Smooth muscle cell (in vitro differentiated cells): ENCODE measurements around the gene NFU1. TPM values are rescaled to one million over a fixed set of nuclear protein-coding genes. Genes with fewer than 3 reads are reported as not detected.

Source experiments
- DNase-seq: peaks from one replicate; lab custom pipeline; 2025; ENCODE audit not compliant: unreplicated experiment; lab: John Stamatoyannopoulos, UW
- H2AFZ ChIP-seq: fragments of 200-600 bp; sonication (generic); 2 replicates; pipeline ENCODE4 v1.6.0; 2016; ENCODE audit warnings: antibody characterized with exemption, low read depth, mild to moderate bottlenecking
- H3F3A ChIP-seq: fragments of 200-600 bp; sonication (generic); 2 replicates; pipeline ENCODE4 v1.6.0; 2017; ENCODE audit warnings: antibody characterized with exemption, low read depth
- H3K27ac ChIP-seq: fragments of 200-600 bp; sonication (generic); 2 replicates; pipeline ENCODE4 v1.5.1; 2016; ENCODE audit warnings: low read depth, mild to moderate bottlenecking
- H3K27me3 ChIP-seq: fragments of 200-600 bp; sonication (generic); 2 replicates; pipeline ENCODE4 v1.6.1; 2016; ENCODE audit warnings: low read depth, mild to moderate bottlenecking
- H3K36me3 ChIP-seq: fragments of 200-600 bp; sonication (generic); 2 replicates; pipeline ENCODE4 v1.5.1; 2016; ENCODE audit warnings: low read depth
- H3K4me1 ChIP-seq: fragments of 200-600 bp; sonication (generic); 2 replicates; pipeline ENCODE4 v1.5.1; 2016; ENCODE audit warnings: low read depth
- H3K4me2 ChIP-seq: fragments of 200-600 bp; sonication (generic); 2 replicates; pipeline ENCODE4 v1.6.0; 2016; ENCODE audit warnings: mild to moderate bottlenecking
- H3K4me3 ChIP-seq: fragments of 200-600 bp; sonication (generic); 2 replicates; pipeline ENCODE4 v1.5.1; 2016; ENCODE audit warnings: mild to moderate bottlenecking
- H3K79me2 ChIP-seq: fragments of 200-600 bp; sonication (generic); 2 replicates; pipeline ENCODE4 v1.6.0; 2016; ENCODE audit warnings: low read depth, mild to moderate bottlenecking
- H3K9ac ChIP-seq: fragments of 200-600 bp; sonication (generic); 2 replicates; pipeline ENCODE4 v1.6.0; 2016; ENCODE audit warnings: low read depth
- H3K9me3 ChIP-seq: fragments of 200-600 bp; sonication (generic); replicated peaks from 2 replicates; pipeline ENCODE4 v1.5.1; 2016; ENCODE audit warnings: low read depth
- H4K20me1 ChIP-seq: fragments of 200-600 bp; sonication (generic); 2 replicates; pipeline ENCODE4 v1.6.0; 2016; ENCODE audit warnings: low read depth
- WGBS: methylation state at CpG from one replicate; pipeline ENCODE4 v1.1.7; 2016; ENCODE audit warnings: low lambda C conversion rate; 5-methylcytosine and 5-hydroxymethylcytosine counted together
- polyA plus RNA-seq: library from polyadenylated mRNA; unstranded; fragments of >200 nt; fragmentation: Nextera tagmentation; extraction: Ambion mirVana; gene quantifications from 2 replicates; pipeline ENCODE4 v1.2.1, GENCODE V29; 2016
- total RNA-seq: library from RNA; depleted of rRNA; stranded (reverse); fragments of >200 nt; gene quantifications from 2 replicates; pipeline ENCODE4 v1.2.3, GENCODE V29; 2014
- TF ChIP-seq, protein P1 (sequence below): fragments of 200-600 bp; sonication (generic); IDR thresholded peaks from 2 replicates; pipeline ENCODE4 v1.5.1; 2017; ENCODE audit warnings: borderline replicate concordance, mild to moderate bottlenecking, antibody characterized with exemption; ENCODE audit not compliant: insufficient read depth, poor library complexity, severe bottlenecking

Gene NFU1
- total and polyA plus RNA-seq, 2 experiments from 2014 or later: 43.0 to 62.0 TPM

DNA sequence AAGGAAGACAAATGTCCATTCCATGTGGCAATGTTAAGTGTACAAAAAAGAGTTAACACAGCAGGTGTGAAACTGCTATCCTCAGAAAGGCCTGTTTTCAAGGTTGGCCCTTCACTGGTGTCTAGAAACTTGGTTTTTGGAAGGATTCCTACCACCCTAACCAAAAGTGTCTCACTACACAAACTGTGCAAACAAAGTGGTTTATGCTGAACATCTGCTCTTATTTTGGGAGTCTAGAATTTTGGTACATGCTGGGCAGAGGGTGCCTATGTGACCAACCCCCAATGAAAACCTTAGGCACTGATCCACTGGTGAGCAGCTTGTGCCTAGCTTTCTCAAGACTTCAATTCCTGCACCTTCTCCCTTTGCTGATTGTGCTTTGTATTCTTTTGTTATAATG lies 64.5 kb downstream of the NFU1 start:
- H2AFZ ChIP-seq: no peak overlapping the region
- TF ChIP-seq, protein P1, sequence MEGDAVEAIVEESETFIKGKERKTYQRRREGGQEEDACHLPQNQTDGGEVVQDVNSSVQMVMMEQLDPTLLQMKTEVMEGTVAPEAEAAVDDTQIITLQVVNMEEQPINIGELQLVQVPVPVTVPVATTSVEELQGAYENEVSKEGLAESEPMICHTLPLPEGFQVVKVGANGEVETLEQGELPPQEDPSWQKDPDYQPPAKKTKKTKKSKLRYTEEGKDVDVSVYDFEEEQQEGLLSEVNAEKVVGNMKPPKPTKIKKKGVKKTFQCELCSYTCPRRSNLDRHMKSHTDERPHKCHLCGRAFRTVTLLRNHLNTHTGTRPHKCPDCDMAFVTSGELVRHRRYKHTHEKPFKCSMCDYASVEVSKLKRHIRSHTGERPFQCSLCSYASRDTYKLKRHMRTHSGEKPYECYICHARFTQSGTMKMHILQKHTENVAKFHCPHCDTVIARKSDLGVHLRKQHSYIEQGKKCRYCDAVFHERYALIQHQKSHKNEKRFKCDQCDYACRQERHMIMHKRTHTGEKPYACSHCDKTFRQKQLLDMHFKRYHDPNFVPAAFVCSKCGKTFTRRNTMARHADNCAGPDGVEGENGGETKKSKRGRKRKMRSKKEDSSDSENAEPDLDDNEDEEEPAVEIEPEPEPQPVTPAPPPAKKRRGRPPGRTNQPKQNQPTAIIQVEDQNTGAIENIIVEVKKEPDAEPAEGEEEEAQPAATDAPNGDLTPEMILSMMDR: no peak
- no peaks in the 10 kb centered on the region for H3K9me3 ChIP-seq
- H3K4me3 ChIP-seq: no peak overlapping the region
- peaks cover 19% of the 10 kb centered on the region for H3F3A ChIP-seq
- H3K4me2 ChIP-seq: no peak overlapping the region
- no peak overlapping the region for H3K9ac ChIP-seq
- no peak overlapping the region for H3K27ac ChIP-seq
- H3K36me3 ChIP-seq: peaks cover 31% of the 10 kb centered on the region
- H3K79me2 ChIP-seq: peaks cover 97% of the 10 kb centered on the region
- DNase-seq: no peak
- no peaks in the 10 kb centered on the region for H3K27me3 ChIP-seq
- H4K20me1 ChIP-seq: peaks cover 99% of the 10 kb centered on the region
- H3K4me1 ChIP-seq: no peaks in the 10 kb centered on the region

DNA sequence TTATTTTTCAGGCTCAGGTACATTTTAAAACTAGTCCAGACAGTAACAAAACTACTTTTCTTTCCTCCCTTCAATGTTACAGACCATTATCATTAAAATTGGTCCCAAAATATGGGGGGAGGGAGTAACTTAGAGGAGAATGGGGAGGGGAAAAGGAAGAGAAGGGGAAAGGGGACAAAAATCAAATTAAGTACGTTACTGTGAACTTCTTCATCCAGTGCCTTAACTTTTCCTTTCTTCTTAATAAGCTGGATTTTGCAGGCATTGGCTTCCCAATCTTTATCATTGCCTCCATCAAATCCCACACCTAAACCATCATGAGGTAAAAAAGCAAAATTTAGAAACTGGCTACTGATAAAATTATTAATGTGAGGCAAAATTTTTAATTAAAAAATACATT lies 67.4 kb downstream of the NFU1 start:
- 100% methylated on average over 1 of the region's 1 CpG for WGBS
- TF ChIP-seq, protein P1: no peak
- no peak overlapping the region for H2AFZ ChIP-seq
- no peak overlapping the region for H3K4me2 ChIP-seq
- H3K9me3 ChIP-seq: no peaks in the 10 kb centered on the region
- no peaks in the 10 kb centered on the region for H3K4me1 ChIP-seq
- H3K27ac ChIP-seq: no peak overlapping the region
- no peak overlapping the region for H3K4me3 ChIP-seq
- peaks cover 58% of the 10 kb centered on the region for H3K36me3 ChIP-seq
- H3K27me3 ChIP-seq: no peaks in the 10 kb centered on the region
- peaks cover 99% of the 10 kb centered on the region for H4K20me1 ChIP-seq
- peaks cover 20% of the 10 kb centered on the region for H3F3A ChIP-seq
- no peak overlapping the region for H3K9ac ChIP-seq
- H3K79me2 ChIP-seq: peaks cover 95% of the 10 kb centered on the region
- no peak for DNase-seq

DNA sequence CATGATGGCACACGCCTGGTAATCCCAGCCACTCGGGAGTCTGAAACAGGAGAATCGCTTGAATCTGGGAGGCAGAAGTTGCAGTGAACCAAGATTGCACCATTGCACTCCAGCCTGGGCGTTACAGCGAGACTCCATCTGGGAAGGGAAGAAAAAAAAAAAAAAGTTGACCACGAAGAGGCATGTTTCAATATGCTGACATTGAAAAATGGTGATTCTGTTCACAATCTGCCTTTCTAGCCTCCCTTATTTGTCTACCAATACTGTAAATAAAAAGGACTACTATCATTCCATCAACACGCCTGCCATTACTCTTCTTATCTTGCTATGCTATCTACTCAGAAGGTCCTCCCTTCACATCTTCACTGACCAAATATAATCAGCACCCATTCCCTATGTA lies 68.6 kb downstream of the NFU1 start:
- H4K20me1 ChIP-seq: peaks cover 98% of the 10 kb centered on the region
- peaks cover 63% of the 10 kb centered on the region for H3K36me3 ChIP-seq
- WGBS: 96% methylated on average over 7 of the region's 7 CpGs
- H3K9me3 ChIP-seq: no peaks in the 10 kb centered on the region
- H3K4me2 ChIP-seq: no peak overlapping the region
- no peak overlapping the region for H3K4me3 ChIP-seq
- no peaks in the 10 kb centered on the region for H3K4me1 ChIP-seq
- TF ChIP-seq, protein P1: no peak
- no peaks in the 10 kb centered on the region for H3K27me3 ChIP-seq
- H3F3A ChIP-seq: peaks cover 16% of the 10 kb centered on the region
- no peak overlapping the region for H2AFZ ChIP-seq
- no peak overlapping the region for H3K27ac ChIP-seq
- DNase-seq: no peak
- H3K9ac ChIP-seq: no peak overlapping the region
- H3K79me2 ChIP-seq: peaks cover 94% of the 10 kb centered on the region

DNA sequence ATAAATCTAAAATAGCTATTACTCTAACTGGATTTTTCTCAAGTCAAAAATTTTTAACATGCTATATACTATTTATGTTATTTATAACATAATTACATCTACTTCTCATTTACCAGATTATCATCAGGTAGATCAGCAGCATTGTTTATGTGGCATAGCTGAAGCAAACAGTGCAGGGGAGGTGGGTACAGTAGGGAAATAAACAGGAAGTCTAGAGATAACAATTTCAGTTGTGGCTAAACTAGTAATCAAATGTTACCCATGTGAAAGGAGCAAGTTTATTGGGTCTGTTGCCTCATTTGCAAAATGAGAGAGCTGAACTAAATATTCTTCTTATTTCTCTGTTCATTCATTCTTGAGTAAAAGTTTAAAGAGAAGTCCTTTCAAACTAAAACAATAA lies 77.9 kb downstream of the NFU1 start:
- H3K4me1 ChIP-seq: no peaks in the 10 kb centered on the region
- no peak overlapping the region for H3K9ac ChIP-seq
- H3K27me3 ChIP-seq: no peaks in the 10 kb centered on the region
- H3K4me2 ChIP-seq: no peak overlapping the region
- H3K27ac ChIP-seq: peak overlapping the region; percentile 19
- no peak overlapping the region for H2AFZ ChIP-seq
- peaks cover 73% of the 10 kb centered on the region for H3K79me2 ChIP-seq
- H3F3A ChIP-seq: peaks cover 10% of the 10 kb centered on the region
- H3K9me3 ChIP-seq: no peaks in the 10 kb centered on the region
- no peak overlapping the region for H3K4me3 ChIP-seq
- TF ChIP-seq, protein P1: no peak
- no peak for DNase-seq
- peaks cover 89% of the 10 kb centered on the region for H4K20me1 ChIP-seq
- peaks cover 53% of the 10 kb centered on the region for H3K36me3 ChIP-seq
